ENCODE results near the gene UQCC2. TPM values are rescaled to one million over a fixed set of nuclear protein-coding genes. Genes with fewer than 3 reads are reported as not detected.

UQCC2 gene
- total RNA-seq, 1 donor from 2014 or later: 79.4 TPM

- no peaks in the 10 kb centered on the region for H3K9me3 Mint-ChIP-seq
- peaks cover 50% of the 10 kb centered on the region for H3K4me1 Mint-ChIP-seq
- no peaks in the 10 kb centered on the region for H3K27me3 Mint-ChIP-seq (ENCODE audit: low read depth)
- H3K36me3 Mint-ChIP-seq: no peaks in the 10 kb centered on the region
- H3K27ac Mint-ChIP-seq: peak overlapping the region; percentile 52
- TF ChIP-seq CTCF (IDR thresholded peaks at IDR 0.05; ENCODE audit: unreplicated experiment): no peak
- no peak for DNase-seq (ENCODE audit: low spot score in 2 of 2, unreplicated experiment in 2 of 2)
- H3K4me3 Mint-ChIP-seq: no peak overlapping the region
These were observed 34.6 kb upstream of the UQCC2 start for GRCh38 chr6:33746036-33746600.

GRCh38 chr6:33745548-33745947 lies 34.0 kb upstream of the UQCC2 start:
- no peak for DNase-seq (ENCODE audit: low spot score in 2 of 2, unreplicated experiment in 2 of 2)
- H3K9me3 Mint-ChIP-seq: no peaks in the 10 kb centered on the region
- no peaks in the 10 kb centered on the region for H3K36me3 Mint-ChIP-seq
- H3K27ac Mint-ChIP-seq: peak overlapping the region; percentile 52
- no peak overlapping the region for H3K4me3 Mint-ChIP-seq
- no peak for TF ChIP-seq CTCF (IDR thresholded peaks at IDR 0.05; ENCODE audit: unreplicated experiment)
- no peaks in the 10 kb centered on the region for H3K27me3 Mint-ChIP-seq (ENCODE audit: low read depth)
- peaks cover 45% of the 10 kb centered on the region for H3K4me1 Mint-ChIP-seq

DNA sequence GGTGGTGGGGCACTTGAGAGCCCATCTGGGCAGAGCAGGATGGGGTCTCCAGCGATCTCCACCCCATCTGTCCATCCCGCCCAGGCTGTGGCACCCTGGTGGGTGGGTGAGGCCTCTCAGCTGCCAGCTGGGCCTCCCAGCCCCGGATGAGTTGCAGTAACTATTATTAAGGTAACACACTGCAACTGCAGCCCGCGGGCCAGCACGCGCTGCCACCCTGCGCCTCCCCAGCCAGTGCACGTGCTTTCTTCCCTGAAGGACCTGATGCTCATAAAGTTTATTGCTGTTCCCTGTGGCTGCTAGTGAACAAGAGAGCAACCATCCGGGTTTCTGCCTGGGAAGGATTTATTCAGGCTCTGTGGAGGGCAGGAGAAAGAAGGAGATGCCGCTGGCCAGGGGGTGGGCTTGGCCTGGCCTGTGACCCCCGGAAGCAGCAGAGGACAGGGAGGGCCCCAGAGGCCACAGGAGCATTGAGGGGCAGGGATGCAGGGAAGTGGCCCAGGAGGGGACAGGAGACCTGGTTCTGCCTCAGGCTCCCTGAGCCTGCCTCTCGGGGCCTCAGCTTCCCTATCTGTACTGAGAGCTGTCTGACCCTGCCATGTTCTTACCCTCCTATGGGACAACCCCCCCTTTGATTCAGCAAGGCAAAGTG lies 33.5 kb upstream of the UQCC2 start:
- H3K9me3 Mint-ChIP-seq: no peaks in the 10 kb centered on the region
- TF ChIP-seq CTCF (IDR thresholded peaks at IDR 0.05; ENCODE audit: unreplicated experiment): no peak
- H3K36me3 Mint-ChIP-seq: no peaks in the 10 kb centered on the region
- H3K4me3 Mint-ChIP-seq: no peak overlapping the region
- H3K27ac Mint-ChIP-seq: peak overlapping the region; percentile 43
- no peak for DNase-seq (ENCODE audit: low spot score in 2 of 2, unreplicated experiment in 2 of 2)
- peaks cover 45% of the 10 kb centered on the region for H3K4me1 Mint-ChIP-seq
- no peaks in the 10 kb centered on the region for H3K27me3 Mint-ChIP-seq (ENCODE audit: low read depth)

DNA sequence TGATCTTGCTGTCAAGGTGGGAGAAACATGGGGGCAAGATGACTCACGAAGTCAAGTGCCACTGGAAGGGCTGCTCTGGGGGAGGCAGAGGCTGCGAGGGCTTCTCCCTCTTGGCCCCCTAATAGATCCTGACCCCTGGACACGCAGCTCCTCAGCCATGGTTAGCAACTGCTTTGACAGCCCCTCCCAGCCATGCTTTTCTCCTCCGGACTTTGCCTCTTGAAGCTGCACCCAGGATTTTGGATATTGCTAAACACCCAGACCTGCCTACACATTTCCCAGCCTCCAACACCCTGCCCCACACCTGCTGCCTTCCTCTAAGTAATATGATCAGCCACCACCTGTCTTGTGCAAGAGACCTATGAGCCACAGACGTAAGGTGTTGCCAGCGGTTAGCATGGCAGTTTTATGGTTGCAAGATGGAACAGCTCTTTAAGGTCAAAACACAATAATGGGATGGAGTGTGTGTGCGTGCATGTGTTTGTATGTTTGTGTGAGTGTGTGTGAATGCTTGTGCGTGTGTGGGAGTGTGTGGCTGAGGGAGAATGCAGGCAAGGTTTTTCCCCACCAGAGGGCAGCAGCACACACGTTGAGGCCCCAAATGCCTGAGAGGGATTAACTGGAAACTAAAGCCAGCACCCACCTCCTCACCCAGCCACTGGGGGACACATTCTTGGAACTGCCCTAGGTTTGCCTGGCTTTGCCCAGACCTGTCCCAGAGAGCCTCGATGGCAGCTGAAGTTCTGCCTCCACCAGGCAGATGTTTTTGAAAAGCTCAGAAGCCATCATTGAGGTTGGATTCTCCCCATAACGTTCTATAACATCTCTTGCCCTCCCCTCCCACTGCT lies 32.7 kb upstream of the UQCC2 start:
- Mint-ChIP-seq H3K4me3 (no peak overlapping the region), H3K9me3 (no peaks in the 10 kb centered on the region), H3K27me3 (ENCODE audit: low read depth) (no peaks in the 10 kb centered on the region), H3K27ac (no peak overlapping the region), H3K4me1 (peaks cover 45% of the 10 kb centered on the region), H3K36me3 (no peaks in the 10 kb centered on the region)
- DNase-seq (ENCODE audit: low spot score in 2 of 2, unreplicated experiment in 2 of 2): peak; percentile 53 to 84
- peak; percentile 71 for TF ChIP-seq CTCF (IDR thresholded peaks at IDR 0.05; ENCODE audit: unreplicated experiment)

GRCh38 chr6:33742837-33743236 lies 31.3 kb upstream of the UQCC2 start:
- Mint-ChIP-seq H3K27me3 (ENCODE audit: low read depth) (no peaks in the 10 kb centered on the region), H3K4me3 (no peak overlapping the region), H3K9me3 (no peaks in the 10 kb centered on the region), H3K4me1 (peaks cover 45% of the 10 kb centered on the region), H3K27ac (no peak overlapping the region), H3K36me3 (no peaks in the 10 kb centered on the region)
- no peak for TF ChIP-seq CTCF (IDR thresholded peaks at IDR 0.05; ENCODE audit: unreplicated experiment)
- DNase-seq (ENCODE audit: low spot score in 2 of 2, unreplicated experiment in 2 of 2): no peak
